ENCODE results near the gene UBALD1. TPM values are rescaled to one million over a fixed set of nuclear protein-coding genes. Genes with fewer than 3 reads are reported as not detected.

Gene UBALD1
- total RNA-seq, 1 donor from 2014 or later: 24.7 TPM

DNA sequence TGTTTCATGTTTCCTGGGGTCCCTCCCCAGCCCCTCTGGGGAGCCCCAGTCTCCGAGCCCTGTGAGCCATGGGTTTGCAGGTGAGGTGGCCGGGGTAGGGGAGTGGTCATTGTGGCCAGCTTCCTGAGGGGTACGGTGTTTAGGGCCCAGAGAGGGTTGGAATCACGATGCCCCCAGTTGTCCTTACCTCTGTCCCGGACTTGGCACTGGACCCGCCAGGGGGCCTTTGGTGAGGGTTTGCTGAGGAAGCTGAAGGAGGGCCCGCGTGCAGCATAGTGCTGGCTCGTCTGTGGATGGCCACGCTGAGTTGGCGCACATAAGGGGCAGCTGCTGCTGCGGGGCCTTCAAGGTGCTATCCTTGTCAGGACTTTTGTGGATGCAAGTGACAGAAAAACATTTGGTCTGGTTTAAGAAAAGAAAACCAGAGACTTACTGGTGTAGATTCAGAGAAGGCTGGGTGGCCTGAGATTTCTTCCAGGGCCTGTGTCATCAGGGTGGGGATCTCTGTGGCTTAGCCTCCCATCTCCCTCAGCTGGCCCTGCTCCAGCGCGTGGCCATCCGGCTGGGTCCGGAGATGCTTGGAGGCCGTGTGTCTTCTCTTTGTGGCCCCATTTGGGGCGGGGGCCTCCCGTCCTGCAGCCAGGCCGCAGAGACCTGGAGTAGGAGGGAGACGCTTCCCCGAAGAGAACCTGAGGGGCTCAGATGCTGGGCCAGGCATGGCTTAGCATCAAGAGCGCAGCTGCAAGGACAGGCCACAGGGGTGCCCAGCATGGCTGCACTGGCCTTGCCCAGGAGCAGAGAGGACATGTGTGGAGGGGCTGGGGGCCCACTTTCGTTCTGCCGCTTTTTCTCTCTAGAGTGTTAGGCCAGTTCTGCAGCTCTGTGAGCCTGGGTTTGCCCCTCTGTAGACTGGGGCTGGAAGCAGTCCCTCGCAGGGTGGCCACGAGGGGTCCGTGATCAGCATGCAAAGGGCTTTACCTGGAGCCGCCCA lies 45.0 kb upstream of the UBALD1 start:
- peak overlapping the region; percentile 43 for H3K27ac ChIP-seq (replicated peaks)
- H3K4me3 ChIP-seq: no peak overlapping the region
- peaks cover 45% of the 10 kb centered on the region for H3K36me3 ChIP-seq
- DNase-seq: no peak
- TF ChIP-seq, protein P1, sequence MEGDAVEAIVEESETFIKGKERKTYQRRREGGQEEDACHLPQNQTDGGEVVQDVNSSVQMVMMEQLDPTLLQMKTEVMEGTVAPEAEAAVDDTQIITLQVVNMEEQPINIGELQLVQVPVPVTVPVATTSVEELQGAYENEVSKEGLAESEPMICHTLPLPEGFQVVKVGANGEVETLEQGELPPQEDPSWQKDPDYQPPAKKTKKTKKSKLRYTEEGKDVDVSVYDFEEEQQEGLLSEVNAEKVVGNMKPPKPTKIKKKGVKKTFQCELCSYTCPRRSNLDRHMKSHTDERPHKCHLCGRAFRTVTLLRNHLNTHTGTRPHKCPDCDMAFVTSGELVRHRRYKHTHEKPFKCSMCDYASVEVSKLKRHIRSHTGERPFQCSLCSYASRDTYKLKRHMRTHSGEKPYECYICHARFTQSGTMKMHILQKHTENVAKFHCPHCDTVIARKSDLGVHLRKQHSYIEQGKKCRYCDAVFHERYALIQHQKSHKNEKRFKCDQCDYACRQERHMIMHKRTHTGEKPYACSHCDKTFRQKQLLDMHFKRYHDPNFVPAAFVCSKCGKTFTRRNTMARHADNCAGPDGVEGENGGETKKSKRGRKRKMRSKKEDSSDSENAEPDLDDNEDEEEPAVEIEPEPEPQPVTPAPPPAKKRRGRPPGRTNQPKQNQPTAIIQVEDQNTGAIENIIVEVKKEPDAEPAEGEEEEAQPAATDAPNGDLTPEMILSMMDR (IDR thresholded peaks at IDR 0.05; ENCODE audit: borderline replicate concordance): no peak
- H3K9me3 ChIP-seq (replicated peaks): no peaks in the 10 kb centered on the region
- intact Hi-C loops (cut with micrococcal nuclease): no loop called here
- H3K27me3 ChIP-seq (ENCODE audit: low read depth): no peaks in the 10 kb centered on the region
- H3K4me1 ChIP-seq: peaks cover 38% of the 10 kb centered on the region

DNA sequence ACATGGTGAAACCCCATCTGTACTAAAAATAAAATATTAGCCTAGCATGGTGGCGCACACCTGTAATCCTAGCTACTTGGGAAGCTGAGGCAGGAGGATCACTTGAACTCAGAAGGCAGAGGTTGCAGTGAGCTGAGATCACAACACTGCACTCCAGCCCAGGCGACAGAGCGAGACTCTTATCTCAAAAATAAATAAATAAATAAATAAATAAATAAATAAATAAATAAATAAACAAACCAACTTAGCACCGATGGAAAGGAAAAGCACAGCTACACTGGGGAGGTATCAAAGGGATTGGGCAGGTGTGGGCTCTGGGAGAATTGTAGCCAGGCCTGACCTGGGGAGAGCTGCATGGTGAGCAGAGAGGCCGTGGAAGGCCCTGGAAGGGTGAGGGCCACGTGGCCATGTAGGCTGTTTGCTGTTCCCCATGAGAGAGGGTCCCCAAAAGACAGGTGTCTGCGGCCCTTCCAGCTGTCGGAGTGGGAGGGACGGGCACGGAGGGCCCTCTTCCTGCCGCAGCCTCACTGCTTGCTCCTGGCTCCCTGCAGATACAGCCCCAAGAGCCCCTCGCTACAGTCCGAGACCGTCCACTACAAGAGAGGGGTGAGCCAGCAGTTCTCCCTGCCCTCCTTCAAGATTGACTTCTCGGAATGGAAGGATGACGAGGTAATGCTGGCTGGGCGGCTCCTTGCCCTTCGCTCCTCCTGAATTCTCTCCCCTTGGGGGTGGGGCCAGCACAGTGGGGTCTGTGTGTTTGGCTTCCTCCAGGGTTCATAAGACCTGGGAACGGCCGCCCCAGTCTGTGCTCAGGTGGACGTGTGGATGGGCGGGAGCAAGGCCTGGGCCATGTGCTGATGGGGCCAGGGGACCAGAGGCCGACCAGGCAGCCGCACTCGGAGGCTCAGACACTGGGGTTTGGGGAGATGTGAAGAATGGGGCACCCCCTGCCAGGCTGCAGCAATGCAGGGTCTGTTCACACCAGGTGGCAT lies 42.3 kb upstream of the UBALD1 start:
- DNase-seq: no peak
- Histone ChIP-seq H3K27ac (replicated peaks) (no peak overlapping the region), H3K9me3 (replicated peaks) (no peaks in the 10 kb centered on the region), H3K4me3 (no peak overlapping the region), H3K36me3 (peaks cover 69% of the 10 kb centered on the region), H3K4me1 (peaks cover 24% of the 10 kb centered on the region), H3K27me3 (ENCODE audit: low read depth) (no peaks in the 10 kb centered on the region)
- TF ChIP-seq, protein P1 (IDR thresholded peaks at IDR 0.05; ENCODE audit: borderline replicate concordance): no peak
- intact Hi-C loops (cut with micrococcal nuclease): no loop called here

DNA sequence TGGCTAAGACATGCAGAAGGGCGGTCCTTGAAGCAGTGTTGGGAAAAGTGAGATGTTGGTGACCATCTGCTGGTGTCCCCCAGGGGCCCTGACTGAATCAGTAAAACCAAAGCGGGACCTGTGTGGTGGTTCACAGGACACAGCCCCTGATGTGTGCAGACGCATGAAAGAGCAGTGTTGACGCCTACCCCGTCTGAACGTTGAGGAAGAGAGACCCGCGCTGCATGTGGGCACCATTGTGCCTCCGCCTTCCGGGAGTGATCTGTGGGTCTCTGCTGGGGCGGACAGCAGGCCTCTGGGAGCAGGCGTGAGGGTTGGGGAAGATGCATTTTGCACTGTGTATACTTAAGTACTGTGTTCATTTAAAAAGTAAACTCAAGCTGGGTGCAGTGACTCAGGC lies 41.5 kb upstream of the UBALD1 start:
- Histone ChIP-seq H3K27ac (replicated peaks) (no peak overlapping the region), H3K4me1 (peaks cover 20% of the 10 kb centered on the region), H3K27me3 (ENCODE audit: low read depth) (no peaks in the 10 kb centered on the region), H3K4me3 (no peak overlapping the region), H3K36me3 (peaks cover 75% of the 10 kb centered on the region), H3K9me3 (replicated peaks) (no peaks in the 10 kb centered on the region)
- TF ChIP-seq, protein P1 (IDR thresholded peaks at IDR 0.05; ENCODE audit: borderline replicate concordance): no peak
- intact Hi-C loops (cut with micrococcal nuclease): no loop called here
- DNase-seq: no peak

DNA sequence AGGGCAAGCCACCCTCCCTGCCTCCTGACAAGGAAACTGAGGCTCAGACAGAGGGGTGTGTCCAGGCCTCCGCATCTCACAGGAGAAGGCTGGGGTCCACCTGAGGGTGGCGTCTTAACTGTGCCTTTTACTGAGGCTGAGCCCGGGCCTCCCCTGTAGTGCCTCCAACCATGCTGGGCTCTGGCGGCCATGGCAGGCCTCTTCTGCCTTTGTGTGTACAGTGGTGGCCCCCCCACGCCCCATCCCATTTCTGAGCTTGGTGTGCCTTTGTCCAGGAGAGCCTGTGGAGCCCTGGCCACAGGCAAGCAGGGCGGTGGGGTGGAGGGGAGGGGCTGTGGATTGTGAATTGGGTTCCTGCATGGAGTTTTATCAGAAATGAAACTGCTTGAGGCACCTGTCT lies 41.1 kb upstream of the UBALD1 start:
- intact Hi-C loops (cut with micrococcal nuclease): no loop called here
- Histone ChIP-seq H3K9me3 (replicated peaks) (no peaks in the 10 kb centered on the region), H3K4me3 (no peak overlapping the region), H3K27me3 (ENCODE audit: low read depth) (no peaks in the 10 kb centered on the region), H3K36me3 (peaks cover 79% of the 10 kb centered on the region), H3K27ac (replicated peaks) (no peak overlapping the region), H3K4me1 (peaks cover 16% of the 10 kb centered on the region)
- no peak for DNase-seq
- TF ChIP-seq, protein P1 (IDR thresholded peaks at IDR 0.05; ENCODE audit: borderline replicate concordance): no peak

DNA sequence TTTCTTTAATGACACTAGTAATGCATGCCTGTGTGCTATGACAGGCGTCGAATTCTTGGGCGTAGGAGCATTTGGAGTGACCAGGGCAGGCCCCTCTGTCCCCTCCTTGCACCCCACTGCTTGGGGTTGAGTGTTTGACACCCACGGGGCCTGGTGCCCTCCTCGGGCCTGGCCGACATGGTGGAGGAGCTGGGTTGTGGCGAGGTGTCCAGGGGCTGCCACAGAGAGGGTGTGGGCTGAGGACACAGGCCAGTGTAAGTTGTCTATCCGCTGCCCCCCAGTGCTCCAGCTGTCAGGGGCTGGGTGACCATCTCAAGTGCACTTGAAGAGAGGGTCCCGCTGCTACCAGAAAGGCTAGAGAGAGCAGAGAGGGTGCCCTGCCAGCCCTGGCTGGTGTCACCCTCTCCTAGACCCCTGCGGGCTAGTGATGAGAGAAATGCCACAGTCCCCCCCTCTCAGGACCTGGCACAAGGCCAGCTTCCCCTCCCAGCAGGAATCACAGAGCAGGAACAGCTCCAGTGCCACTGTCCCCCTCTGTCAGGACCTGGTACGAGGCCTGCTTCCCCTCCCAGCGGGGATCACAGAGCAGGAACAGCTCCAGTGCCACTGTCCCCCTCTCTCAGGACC lies 40.4 kb upstream of the UBALD1 start:
- no peaks in the 10 kb centered on the region for H3K27me3 ChIP-seq (ENCODE audit: low read depth)
- H3K4me3 ChIP-seq: no peak overlapping the region
- TF ChIP-seq, protein P1 (IDR thresholded peaks at IDR 0.05; ENCODE audit: borderline replicate concordance): no peak
- intact Hi-C loops (cut with micrococcal nuclease): no loop called here
- peaks cover 84% of the 10 kb centered on the region for H3K36me3 ChIP-seq
- no peak overlapping the region for H3K27ac ChIP-seq (replicated peaks)
- peaks cover 8% of the 10 kb centered on the region for H3K4me1 ChIP-seq
- DNase-seq: no peak
- no peaks in the 10 kb centered on the region for H3K9me3 ChIP-seq (replicated peaks)

Measured in left ventricle myocardium inferior (tissue), 1 donor.